HCEC 1CT (cell line): ENCODE measurements around the gene ANKS3.

Experiments used
- DNase-seq: peaks from one replicate; pipeline ENCODE4 v3.0.0-alpha.2; 2017

Gene ANKS3, protein sequence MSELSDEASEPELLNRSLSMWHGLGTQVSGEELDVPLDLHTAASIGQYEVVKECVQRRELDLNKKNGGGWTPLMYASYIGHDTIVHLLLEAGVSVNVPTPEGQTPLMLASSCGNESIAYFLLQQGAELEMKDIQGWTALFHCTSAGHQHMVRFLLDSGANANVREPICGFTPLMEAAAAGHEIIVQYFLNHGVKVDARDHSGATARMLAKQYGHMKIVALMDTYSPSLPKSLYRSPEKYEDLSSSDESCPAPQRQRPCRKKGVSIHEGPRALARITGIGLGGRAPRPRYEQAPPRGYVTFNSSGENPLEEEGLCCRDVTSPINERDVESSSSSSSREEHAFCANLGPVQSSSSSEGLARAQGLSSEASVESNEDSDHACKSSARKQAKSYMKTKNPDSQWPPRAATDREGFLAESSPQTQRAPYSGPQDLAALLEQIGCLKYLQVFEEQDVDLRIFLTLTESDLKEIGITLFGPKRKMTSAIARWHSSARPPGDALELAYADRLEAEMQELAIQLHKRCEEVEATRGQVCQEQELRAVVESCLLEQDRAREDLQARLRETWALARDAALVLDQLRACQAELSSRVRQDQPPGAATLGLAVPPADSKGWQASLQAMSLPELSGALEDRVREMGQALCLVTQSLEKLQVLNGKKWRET

DNA sequence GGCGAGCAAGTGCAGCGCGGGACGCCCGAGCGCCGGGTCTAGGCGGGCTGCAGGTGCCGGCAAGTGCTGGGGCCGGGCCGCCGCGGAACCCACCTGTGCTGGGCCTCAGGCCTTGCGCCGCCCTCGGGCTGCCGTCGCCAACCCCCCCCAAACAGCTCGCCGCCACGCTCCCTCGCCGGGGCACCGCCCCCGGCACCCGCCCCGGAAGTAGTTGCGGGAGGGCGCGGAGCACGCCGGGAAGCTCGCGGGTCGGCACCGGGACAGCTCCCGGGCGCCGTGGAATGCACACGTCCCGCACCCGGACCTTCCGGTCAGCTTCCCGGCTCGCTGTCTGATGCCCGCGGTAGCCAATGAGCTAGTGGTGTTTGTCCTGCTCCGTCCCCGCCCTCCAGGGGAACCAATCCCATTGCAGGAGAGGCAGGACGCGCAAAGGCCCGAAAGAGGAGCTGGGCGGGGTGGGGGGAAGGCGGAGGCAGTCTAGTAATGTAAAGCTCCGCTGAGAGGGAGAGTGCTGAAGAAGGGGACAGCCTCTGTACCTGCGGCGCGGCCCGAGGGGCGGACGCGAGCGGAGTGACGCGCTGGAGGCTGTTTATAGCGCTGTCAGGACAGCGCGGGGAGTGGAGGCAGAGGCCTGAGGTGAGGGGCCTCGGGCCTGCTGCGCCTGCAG lies at the start of gene ANKS3, which contains the start of gene DNAAF8:
TSS of gene ANKS3 (minus strand) at position 209 of the 667 bp plus-strand sequence. CDS start 4,122 bp downstream, outside the sequence.
TSS of gene DNAAF8 (plus strand) at position 475 of the 667 bp plus-strand sequence. CDS start 1,978 bp downstream, outside the sequence.
- DNase-seq = peak; percentile 98

DNA sequence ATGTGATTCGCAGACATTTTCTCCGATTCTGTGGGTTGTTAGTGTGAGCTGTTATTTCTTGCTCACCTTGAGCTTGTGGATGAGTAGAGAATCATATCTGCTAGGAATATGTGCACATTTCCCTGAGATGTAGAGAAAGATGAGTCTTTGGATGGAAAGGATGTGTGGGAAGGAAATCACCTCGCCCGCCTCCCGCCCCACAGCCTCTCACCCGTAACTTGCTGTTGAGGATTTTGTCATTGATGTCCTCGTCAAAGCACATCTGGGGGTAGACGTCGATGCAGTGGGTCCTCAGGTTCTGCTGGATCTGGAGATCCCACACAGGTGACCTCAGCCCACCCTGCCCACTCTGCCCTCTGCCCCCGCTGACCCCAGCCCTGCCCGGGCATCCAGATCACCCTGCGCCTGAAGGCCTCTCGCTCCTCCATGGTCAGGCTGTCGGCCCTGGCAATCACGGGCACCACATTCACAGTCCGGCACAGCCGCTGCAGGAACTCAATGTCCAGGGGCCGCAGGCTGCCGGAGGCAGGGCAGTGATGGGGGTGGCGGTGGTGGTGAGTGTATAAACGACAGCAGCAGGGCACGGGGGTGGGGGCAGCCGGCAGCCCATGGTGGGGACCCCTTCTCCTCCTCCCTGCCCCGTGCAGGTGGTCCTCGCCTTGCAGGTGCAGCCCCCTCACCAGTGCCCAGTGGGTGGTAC lies 49.3 kb upstream of the ANKS3 start:
- no peak for DNase-seq

DNA sequence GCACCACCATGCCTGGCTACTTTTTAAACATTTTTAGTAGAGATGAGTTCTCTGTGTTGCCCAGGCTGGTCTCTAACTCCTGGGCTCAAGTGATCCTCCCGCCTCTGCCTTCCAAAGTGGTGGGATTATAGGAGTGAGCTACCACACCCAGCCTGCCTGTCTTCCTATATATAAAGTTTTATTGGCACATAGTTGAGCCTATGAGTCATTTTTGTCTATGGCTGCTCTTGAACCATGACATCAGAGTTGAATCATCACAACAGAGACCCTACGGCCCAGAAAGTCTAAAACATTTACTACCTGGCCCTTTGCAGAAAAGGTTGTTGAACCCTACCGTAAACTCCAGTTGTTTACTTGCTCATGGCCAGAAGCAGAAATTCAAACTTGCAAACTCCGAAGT lies 46.2 kb upstream of the ANKS3 start:
- DNase-seq = peak; percentile 24

DNA sequence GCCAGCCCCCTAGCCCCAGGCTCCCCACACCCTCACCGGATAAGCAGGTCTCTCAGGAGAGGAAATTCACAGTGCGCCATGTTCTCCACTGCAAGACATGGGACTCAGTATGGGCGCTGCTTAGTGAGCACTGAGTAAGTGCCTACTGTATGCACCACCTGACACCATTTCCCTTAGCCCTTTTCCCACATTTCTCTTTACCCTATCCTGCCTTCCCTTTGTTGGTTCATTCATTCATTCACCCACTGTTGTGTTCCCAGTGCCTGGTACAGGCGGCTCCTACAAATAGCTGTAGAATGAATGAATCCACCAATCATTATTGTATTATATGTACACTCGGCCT lies 44.0 kb upstream of the ANKS3 start:
- DNase-seq = no peak

DNA sequence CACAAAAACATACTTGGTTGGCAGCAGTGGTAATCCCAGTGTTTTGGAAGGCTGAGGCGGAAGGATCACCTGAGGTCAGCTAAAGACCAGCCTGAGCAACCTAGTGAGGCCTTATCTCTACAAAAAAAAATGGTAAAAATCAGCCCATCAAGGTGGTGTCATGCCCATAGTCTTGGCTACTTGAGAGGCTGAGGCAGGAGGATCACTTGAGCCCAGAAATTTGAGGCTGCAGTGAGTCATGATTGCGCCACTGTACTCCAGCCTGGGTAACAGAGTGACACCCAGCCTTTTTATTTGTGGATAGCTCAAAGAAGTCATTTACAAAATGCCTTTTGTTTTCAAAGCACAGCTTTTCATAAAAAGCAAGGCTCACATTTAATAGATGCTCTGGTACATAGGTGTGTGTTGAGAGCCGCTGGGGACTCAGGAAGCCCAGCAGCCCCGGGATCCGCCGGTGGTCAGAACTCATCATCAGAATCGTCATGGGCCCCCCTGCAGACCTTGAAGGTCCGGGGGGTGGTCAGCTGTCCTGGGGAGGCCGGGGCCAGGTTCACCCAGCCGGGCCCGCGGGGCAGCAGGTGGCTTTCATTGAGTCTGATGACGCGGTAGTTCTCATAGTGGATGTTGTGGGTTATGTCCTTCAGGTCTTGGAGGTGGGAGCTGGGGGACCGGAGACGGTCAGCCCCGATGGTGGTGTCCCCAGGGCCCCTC lies 43.4 kb upstream of the ANKS3 start:
- no peak for DNase-seq

DNA sequence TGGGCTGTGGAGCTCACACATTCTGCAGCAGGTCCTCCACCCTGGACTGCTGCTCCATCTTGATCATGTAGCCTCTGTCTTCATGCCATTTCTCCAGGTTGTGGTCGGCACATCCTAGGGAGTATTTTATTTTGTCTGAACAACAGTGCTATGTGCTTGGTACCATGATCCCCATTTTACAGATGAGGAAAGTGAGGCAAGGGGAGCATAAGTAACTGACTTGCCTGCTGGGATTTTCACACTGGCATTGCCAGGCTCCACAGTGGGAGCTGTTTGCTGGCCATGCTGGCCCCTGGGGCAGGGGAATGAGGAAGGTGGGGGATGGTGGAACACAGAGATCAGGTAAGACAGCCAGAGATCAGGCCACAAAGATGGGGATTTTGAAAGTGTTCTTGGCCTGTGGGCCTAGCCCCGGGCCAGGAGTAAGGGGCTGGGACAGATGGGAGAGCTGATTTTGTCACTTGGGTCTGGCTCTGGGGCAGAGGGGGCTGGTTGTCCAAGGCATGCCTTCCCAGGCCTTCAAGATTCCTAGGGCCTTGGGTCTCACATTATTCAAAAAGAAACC lies 42.2 kb upstream of the ANKS3 start:
- no peak for DNase-seq

DNA sequence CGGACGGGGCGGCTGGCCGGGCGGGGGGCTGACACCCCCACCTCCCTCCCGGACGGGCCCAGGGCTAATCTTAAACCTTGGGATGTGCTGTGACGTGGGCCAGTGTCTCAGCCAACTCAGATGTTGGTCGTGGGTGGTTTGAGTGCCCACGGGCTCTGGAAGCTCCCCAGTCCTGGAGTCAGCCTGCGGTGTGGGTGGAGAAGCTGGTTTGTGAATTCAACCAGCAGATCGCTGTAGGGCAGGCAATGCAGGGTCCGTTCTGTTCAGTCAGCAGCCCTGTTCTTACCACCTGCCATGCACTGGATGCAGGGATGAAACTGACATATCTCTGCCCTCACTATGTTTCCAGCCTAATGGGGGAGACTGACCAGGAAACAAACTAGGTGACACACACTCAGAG lies 40.9 kb upstream of the ANKS3 start:
- no peak for DNase-seq

DNA sequence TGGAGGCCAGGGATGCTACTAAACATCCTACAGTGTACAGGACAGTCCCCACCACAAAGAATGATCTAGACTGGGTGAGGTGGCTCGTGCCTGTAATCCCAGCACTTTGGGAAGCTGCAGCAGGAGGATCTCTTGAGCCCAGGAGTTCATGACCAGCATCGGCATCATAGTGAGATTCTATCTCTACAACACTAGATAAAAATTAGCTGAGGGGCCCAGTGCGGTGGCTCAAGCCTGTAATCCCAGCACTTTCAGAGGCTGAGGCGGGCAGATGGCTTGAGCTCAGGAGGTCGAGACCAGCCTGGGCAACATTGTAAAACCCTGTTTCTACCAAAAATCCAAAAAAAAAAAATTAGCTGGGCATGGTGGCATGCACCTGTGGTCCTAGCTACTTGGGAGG lies 38.3 kb upstream of the ANKS3 start:
- DNase-seq = no peak

DNA sequence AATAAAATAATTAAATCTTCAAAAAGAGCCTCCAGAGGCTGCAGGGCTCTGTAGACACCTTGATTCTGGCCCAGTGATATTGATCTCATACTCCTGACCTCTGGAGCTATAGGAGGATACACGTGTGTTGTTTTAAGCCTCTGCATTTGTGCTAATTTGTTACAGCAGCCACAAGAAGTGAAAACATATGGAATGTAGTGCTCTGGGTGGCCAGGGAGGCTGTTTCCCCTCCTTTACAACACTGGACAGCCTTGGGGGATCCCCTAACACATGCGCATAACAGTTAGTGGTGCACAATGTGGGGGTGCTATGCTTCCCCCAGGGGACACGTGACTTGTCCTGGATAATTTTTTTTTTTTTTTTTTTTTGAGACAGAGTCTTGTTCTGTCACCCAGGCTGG lies 37.6 kb upstream of the ANKS3 start:
- DNase-seq = no peak

DNA sequence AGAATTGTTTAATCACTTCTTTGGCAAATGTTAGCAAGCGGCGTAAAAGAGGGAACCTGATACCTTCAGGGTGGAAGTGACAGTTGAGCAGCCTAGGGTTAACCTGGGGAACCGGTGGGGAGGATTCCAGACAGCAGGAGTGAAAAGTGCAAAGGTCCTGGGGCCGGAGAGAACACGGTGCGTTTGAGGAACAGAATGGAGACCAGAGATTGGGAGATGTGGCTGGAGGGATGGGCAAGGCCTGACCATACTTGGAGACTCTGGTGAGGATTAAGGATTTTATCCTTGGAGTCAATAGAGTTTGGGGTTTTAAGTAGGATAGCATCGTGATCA lies 35.2 kb upstream of the ANKS3 start:
- DNase-seq = no peak

DNA sequence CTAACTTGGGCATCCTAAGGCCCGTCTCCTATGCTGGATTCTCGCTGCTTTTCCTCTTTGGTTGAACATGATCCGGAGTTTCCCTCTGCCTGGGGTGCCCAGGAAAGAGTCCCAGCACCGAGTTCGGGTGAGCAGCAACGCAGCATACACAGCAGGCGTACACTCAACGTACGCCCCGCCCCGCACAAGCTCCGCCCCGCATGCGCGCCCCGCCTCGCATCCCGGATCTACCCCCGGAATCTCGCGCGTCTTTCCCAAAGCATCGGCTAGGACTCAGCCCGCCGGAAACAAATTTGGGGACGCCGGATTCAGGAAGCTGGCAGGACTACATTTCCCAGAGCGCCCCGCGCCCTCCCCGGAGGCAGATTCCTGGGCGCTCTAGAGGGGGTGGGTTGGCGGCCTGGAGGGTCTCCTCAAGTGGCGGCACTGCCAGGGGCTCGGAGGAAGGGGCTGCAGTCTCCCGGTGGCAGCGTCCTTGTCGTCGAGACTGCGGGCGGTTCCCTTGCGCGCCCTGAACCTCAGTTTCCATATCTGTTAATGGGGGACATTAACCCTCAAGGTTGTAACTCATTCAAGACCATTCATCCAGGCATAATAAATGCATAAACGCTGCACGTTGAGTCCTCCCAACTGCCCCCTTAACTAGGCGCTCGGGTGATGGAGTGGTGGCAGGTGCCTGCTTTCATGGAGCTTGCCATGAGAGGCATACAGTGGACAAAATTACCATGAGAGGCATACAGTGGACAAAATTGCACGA lies 34.7 kb upstream of the ANKS3 start:
- DNase-seq = peak; percentile 96

DNA sequence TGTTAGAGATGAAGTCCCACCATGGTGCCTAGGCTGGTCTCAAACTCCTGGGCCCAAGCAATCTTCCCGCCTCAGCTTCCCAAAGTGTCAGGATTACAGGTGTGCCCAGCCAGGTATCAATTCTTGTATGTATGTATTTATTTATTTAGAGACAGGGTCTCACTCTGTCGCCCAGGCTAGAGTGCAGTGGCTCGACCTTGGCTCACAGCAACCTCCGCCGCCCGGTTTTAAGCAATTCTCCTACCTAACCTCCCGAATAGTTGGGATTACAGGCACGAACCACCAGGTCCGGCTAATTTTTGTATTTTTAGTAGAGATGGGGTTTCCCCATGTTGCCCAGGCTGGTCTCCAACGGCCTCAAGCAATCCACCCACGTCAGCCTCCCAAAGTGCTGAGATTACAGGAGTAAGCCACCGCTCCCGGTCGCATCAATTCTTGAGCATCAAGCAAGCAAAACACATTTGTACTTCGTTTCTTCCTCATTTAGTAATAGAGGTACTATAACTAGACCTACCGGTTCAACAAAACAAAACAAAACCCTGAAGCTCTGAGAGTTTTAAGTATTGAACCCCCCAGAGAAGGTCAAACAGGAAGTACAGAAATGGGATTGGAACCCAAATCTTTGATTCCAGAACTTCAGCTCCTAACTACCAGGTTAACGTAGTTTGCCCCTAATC lies 33.9 kb upstream of the ANKS3 start:
- no peak for DNase-seq

DNA sequence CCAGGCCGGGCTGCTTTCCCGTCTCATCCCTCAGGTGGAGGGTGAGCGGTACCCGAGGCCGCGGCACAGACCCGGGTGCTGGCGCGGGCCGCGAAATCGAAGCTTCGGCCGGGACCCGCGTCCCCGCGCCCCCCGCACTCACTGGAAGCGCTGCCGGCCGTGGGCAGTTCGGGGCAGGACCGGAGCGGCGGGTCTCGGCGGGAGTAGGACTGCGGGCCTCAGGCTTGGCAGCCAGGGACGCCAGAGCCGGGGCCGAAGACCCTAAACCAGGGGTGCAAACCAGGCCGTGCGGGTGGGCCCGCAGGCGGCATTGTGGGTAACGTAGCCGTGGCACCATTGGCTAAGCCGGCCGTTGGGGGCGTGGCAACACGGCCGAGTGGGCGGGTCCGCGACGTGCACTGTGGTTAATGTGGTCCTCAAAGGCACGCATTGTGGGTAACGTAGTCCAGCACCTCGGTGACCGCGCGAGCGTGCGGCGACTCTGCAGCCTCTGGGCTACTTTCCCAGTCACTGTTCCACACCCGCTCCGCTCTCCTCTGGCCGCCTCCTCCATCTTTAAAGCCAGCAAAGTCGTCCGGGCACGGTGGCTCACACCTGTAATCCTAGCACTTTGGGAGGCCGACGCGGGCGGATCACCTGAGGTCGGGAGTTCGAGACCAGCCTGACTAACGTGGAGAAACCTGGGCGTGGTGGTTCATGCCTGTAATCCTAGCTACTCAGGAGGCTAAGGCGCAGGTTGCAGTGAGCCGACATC lies 33.0 kb upstream of the ANKS3 start, which contains the start of gene ZNF500:
TSS of gene ZNF500 (minus strand) at position 288 of the 754 bp plus-strand sequence. CDS start 1,184 bp downstream, outside the sequence.
- peak; percentile 89 for DNase-seq

DNA sequence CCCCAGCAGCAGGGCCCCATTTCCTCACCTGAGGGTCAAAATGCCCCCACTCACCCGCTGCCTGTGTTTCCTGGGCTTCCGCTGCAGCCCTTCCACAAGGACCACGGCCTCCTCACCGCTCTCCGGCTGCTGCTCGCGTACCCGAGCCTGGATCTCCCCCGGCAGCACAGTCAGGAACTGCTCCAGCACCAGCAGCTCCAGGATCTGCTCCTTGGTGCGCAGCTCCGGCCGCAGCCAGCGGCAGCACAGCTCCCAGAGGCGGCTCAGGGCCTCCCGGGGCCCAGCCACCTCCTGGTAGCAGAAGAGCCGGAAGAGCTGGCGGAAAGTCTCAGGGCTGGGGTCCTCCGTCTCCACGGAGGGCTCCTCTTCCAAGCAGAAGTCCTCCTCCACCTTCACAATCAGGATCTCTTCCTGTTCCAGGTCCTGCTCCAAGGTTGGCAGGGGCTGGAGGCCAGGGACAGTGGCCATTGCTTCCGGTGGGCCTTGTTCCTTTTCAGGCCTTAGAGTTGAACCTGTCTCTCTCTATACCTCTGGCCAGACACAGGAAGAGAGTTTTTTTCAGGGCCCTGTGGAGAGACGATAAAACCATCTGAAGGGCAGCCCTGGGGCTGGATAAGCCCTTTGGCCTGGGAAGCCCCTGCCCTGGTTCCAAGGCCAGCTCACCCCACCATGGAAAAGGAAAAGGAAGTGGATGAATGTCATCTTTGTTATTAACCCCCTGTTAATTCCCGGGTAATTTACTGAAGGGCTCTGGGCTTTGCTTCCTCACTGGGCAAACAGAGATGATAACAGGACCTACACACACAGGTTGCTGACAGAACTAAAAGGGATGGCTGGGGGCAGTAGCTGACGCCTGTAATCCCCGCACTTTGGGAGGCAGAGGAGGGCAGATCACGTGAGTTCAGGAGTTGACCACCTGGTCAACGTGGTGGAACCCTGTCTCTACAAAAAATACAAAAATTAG lies 31.7 kb upstream of the ANKS3 start:
- DNase-seq = no peak

DNA sequence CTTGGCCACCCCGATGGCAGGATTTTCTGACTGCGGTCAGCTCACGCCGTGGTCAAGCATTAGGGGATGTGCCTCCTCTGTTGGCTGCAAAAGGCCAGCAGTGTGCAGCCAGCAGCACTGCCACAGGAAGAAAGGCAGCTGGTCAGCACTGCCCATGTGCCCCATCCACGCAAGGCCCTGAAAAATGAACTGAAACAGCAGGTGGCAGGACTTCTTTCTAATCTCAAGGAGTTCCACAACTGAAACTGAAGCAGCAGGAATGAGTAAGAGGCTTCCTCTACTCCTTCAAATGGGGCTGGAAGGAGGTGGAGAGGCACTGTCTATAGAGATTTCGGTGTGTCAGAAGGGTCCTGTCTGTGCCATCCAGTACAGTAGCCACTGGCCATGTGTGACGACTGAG lies 29.7 kb upstream of the ANKS3 start:
- DNase-seq = no peak

DNA sequence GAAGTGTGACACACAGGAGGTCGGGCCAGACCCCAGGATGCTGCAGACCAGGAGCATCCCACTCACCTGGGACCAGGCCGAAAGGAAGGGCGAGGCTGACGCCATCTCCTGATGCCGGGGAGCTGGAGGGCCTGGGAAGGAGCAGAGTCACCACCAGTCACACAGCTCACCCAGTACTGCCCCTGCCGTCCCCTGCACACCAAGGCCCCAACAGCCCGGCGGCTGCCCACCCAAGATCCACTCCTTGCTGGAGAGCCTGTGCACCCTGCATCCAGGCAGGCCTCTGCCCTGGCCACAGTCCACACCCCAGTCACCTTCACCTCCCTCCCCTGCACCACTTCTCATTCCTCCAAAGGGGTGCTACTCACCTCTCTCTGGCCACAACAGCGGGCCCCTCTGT lies 28.1 kb upstream of the ANKS3 start:
- no peak for DNase-seq

DNA sequence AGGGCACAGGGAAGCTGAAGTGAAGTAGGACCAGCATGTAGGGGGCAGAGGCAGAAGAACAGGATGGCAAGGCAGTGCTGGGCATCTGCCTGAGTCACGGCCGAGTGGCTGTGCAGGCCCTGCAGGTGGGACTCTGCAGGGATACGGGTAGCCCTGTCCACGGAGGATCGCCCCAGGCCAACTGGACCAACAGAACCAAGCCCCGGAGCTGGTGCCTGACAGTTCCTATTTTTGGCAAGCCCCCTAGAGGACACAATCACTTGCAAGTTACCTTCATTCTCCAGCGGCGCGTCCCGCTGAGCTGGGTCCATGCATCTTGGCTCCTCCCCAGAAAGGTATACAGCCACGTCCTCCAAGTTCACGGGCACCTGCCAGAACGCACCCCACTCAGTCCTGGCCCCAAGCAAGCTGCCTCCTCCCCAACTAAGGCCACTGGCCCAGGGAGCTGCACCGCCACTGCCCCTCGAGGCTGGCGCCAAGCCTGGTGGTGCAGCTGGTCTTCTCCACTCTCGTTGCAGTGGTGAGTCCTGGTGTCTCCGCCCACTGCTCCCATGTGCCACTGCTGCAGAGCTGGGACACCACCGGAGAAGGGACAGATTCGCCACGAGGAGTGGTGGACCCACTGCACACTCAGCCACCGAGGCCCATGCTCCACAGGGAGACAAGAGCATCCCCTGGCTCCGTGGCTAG lies 26.3 kb upstream of the ANKS3 start:
- no peak for DNase-seq

DNA sequence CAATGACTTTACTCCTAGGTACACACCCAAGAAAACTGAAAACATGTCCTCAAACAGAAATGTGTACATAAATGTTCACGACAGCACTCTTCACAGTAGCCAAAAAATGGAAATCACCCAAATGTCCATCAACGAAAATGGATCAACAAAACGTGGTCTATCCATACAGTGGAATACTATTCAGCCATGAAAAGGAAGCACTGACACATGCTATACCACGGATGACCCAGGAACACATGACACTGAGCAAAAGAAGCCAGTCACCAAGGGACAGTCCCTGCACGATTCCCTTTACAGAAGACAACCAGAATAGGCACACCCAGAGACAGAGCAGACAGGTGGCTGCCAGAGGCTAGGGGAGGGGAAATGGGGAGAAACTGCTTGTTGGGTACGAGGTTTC lies 21.6 kb upstream of the ANKS3 start:
- no peak for DNase-seq
